NT2/D1 (cell line): Measurements from ENCODE around the gene EIF2AK3.

Experiments
- YY1 ChIP-seq: IDR thresholded peaks from 2 replicates; pipeline ENCODE4 v1.6.1; 2011; ENCODE audit not compliant: insufficient read length, insufficient read depth
- ZNF274 ChIP-seq: IDR thresholded peaks from 2 replicates; pipeline ENCODE4 v1.6.1; 2011; ENCODE audit warnings: mild to moderate bottlenecking, low read depth, low read length

- no peak for TF ChIP-seq YY1
- TF ChIP-seq ZNF274, result no peak
Measured at GRCh38 chr2:88669482-88670214, 42.4 kb upstream of the EIF2AK3 start.
